GM12891 (cell line): Measurements from ENCODE around the gene PLA2G2F.

Experiments
- DNase-seq: peaks from one replicate; pipeline ENCODE4 v3.0.0; 2011; ENCODE audit warnings: low spot score; ENCODE audit not compliant: insufficient read length
- FAIRE-seq: peaks from 2 replicates; lab custom pipeline; 2011; peaks lifted over from hg19 to GRCh38; lab: Jason Lieb, UNC
- PAX5 ChIP-seq: IDR thresholded peaks from 2 replicates; pipeline ENCODE4 v1.6.1; 2011; ENCODE audit warnings: low read length, moderate library complexity, mild to moderate bottlenecking; ENCODE audit not compliant: insufficient read depth, severe bottlenecking
- POLR2A ChIP-seq: IDR thresholded peaks from 2 replicates; pipeline ENCODE4 v1.6.1; 2011; ENCODE audit warnings: low read depth, low read length, control low read depth
- POLR2AphosphoS5 ChIP-seq: IDR thresholded peaks from 2 replicates; pipeline ENCODE4 v1.6.1; 2011; ENCODE audit warnings: low read depth, low read length, control low read depth
- POU2F2 ChIP-seq: IDR thresholded peaks from 2 replicates; pipeline ENCODE4 v1.6.1; 2011; ENCODE audit warnings: low read depth, mild to moderate bottlenecking, control low read depth, low read length, moderate library complexity
- SPI1 ChIP-seq: IDR thresholded peaks from 2 replicates; pipeline ENCODE4 v1.6.1; 2011; ENCODE audit warnings: low read depth, low read length, control low read depth
- TAF1 ChIP-seq: IDR thresholded peaks from 2 replicates; pipeline ENCODE4 v1.6.1; 2011; ENCODE audit warnings: low read depth, low read length, control low read depth

Gene PLA2G2F

GRCh38 chr1:20187103-20187812, 48.1 kb downstream of the PLA2G2F start:
- FAIRE-seq, result no peak
- TF ChIP-seq SPI1, result no peak
- TF ChIP-seq TAF1, result no peak
- TF ChIP-seq POLR2AphosphoS5, result no peak
- no peak for TF ChIP-seq POLR2A
- no peak for TF ChIP-seq POU2F2
- TF ChIP-seq PAX5, result no peak
- no peak for DNase-seq

GRCh38 chr1:20187813-20188454, 48.8 kb downstream of the PLA2G2F start:
- FAIRE-seq, result no peak
- DNase-seq, result no peak
- TF ChIP-seq PAX5 (no peak), POU2F2 (no peak), POLR2AphosphoS5 (no peak), TAF1 (no peak), POLR2A (no peak), SPI1 (no peak)

- DNase-seq, result no peak
- TF ChIP-seq PAX5 (no peak), SPI1 (no peak), TAF1 (no peak), POU2F2 (no peak), POLR2A (no peak), POLR2AphosphoS5 (no peak)
- FAIRE-seq, result no peak
Observed at GRCh38 chr1:20188455-20188817, 49.3 kb downstream of the PLA2G2F start.

GRCh38 chr1:20189664-20190063, 50.5 kb downstream of the PLA2G2F start:
- TF ChIP-seq POLR2A, result no peak
- TF ChIP-seq PAX5, result no peak
- no peak for TF ChIP-seq TAF1
- no peak for TF ChIP-seq POLR2AphosphoS5
- no peak for TF ChIP-seq POU2F2
- no peak for TF ChIP-seq SPI1
- no peak for FAIRE-seq
- no peak for DNase-seq

GRCh38 chr1:20190256-20191160, 51.4 kb downstream of the PLA2G2F start:
- TF ChIP-seq POLR2A, result no peak
- TF ChIP-seq POU2F2, result no peak
- TF ChIP-seq TAF1, result no peak
- TF ChIP-seq POLR2AphosphoS5, result no peak
- TF ChIP-seq PAX5, result no peak
- no peak for TF ChIP-seq SPI1
- FAIRE-seq (no peak), DNase-seq (no peak)

- FAIRE-seq (no peak), DNase-seq (no peak)
- TF ChIP-seq SPI1 (no peak), POLR2AphosphoS5 (no peak), POU2F2 (no peak), POLR2A (no peak)
Observed at GRCh38 chr1:20191266-20191825, 52.2 kb downstream of the PLA2G2F start.

- FAIRE-seq, result no peak
Observed at GRCh38 chr1:20192364-20192763, 53.2 kb downstream of the PLA2G2F start.

GRCh38 chr1:20192871-20193411, 53.8 kb downstream of the PLA2G2F start:
- DNase-seq, result no peak
- no peak for TF ChIP-seq POLR2A
- no peak for TF ChIP-seq POLR2AphosphoS5
- TF ChIP-seq TAF1, result no peak
- no peak for TF ChIP-seq SPI1
- TF ChIP-seq POU2F2, result no peak
- TF ChIP-seq PAX5, result no peak
- no peak for FAIRE-seq

More at GRCh38 chr1:20192364-20192763, 53.2 kb downstream of the PLA2G2F start:
- TF ChIP-seq POLR2AphosphoS5 (no peak), PAX5 (no peak), POLR2A (no peak), SPI1 (no peak), POU2F2 (no peak), TAF1 (no peak)
- no peak for DNase-seq

- FAIRE-seq (no peak), DNase-seq (no peak)
- no peak for TF ChIP-seq TAF1
- TF ChIP-seq SPI1, result no peak
- TF ChIP-seq POLR2AphosphoS5, result no peak
- TF ChIP-seq POLR2A, result no peak
- no peak for TF ChIP-seq PAX5
- no peak for TF ChIP-seq POU2F2
Observed at GRCh38 chr1:20194224-20194623, 55.1 kb downstream of the PLA2G2F start.
